Measurements from ENCODE around the gene SHISA2. TPM values are rescaled to one million over a fixed set of nuclear protein-coding genes. Genes with fewer than 3 reads are reported as not detected.

Gene SHISA2
- polyA plus RNA-seq, 1 experiment = 0.02 TPM

DNA sequence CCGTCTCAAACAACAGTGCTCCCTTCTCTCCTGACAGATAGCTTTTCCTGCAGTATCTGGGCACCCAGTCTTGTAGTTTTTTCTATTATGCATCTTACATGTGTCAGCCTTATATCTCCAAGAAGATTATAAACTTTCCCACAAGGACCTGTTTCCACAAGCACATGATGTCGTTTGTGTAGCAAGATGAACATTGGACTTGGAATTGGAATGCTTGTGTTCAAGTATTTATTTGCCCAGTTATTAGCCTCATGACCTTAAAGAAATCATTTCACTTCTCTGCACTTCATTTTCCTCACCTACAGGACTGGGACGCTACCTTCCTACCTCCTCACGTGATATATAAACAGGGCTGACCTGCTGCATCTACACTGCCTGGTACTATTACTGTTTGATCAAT lies 21.5 kb downstream of the SHISA2 start:
- TF ChIP-seq, protein P1, sequence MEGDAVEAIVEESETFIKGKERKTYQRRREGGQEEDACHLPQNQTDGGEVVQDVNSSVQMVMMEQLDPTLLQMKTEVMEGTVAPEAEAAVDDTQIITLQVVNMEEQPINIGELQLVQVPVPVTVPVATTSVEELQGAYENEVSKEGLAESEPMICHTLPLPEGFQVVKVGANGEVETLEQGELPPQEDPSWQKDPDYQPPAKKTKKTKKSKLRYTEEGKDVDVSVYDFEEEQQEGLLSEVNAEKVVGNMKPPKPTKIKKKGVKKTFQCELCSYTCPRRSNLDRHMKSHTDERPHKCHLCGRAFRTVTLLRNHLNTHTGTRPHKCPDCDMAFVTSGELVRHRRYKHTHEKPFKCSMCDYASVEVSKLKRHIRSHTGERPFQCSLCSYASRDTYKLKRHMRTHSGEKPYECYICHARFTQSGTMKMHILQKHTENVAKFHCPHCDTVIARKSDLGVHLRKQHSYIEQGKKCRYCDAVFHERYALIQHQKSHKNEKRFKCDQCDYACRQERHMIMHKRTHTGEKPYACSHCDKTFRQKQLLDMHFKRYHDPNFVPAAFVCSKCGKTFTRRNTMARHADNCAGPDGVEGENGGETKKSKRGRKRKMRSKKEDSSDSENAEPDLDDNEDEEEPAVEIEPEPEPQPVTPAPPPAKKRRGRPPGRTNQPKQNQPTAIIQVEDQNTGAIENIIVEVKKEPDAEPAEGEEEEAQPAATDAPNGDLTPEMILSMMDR (IDR thresholded peaks at IDR 0.05; ENCODE audit: low read depth, low read length) = no peak
- no peaks in the 10 kb centered on the region for H3K9me3 ChIP-seq (ENCODE audit: control insufficient read depth, insufficient read depth, low read length)
- ChIA-PET CTCF (no interaction called here), POLR2A (no interaction called here)
- DNase-seq (ENCODE audit: low read depth, low spot score) = no peak
- no peaks in the 10 kb centered on the region for H3K27me3 ChIP-seq (ENCODE audit: control insufficient read depth, insufficient read depth, low read length)
- no peak overlapping the region for H3K4me3 ChIP-seq (ENCODE audit: low read depth, low read length)
- H3K27ac ChIP-seq (ENCODE audit: low read depth, low read length) = no peak overlapping the region

DNA sequence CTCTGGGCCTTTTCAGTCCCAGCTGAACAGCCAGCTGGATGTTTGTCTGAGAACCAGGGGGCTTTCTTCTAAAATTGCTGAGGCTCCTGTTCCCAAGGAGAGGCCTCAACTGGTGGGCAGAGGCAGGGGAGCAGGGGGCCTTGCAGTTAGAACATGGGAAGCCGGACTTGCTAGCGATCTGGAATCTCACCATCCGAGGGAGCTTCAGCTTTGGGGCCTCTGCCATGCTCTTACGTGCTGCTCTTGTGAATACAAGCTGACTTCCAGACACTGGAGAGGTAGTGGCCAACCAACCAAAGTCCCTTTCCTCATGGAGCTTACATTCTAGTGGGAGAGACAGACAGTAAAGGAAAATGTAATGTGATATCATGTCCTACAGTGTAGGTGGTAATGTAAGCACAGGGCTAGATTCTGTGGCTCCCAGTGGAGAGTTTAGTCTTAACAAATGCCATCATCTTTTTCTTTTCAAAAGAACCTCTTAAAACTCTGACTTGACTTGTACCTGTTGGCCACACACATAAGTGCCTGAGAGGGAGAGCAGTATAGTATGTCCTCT lies 22.2 kb downstream of the SHISA2 start:
- no peaks in the 10 kb centered on the region for H3K9me3 ChIP-seq (ENCODE audit: control insufficient read depth, insufficient read depth, low read length)
- no peak overlapping the region for H3K4me3 ChIP-seq (ENCODE audit: low read depth, low read length)
- no peak for DNase-seq (ENCODE audit: low read depth, low spot score)
- ChIA-PET POLR2A (no interaction called here), CTCF (interaction anchor here (1.2 kb wide), 1 partner anchor 455 kb away, joined by 3 read pairs; no protein-coding TSS in a partner anchor)
- TF ChIP-seq, protein P1 (IDR thresholded peaks at IDR 0.05; ENCODE audit: low read depth, low read length) = no peak
- no peaks in the 10 kb centered on the region for H3K27me3 ChIP-seq (ENCODE audit: control insufficient read depth, insufficient read depth, low read length)
- no peak overlapping the region for H3K27ac ChIP-seq (ENCODE audit: low read depth, low read length)

DNA sequence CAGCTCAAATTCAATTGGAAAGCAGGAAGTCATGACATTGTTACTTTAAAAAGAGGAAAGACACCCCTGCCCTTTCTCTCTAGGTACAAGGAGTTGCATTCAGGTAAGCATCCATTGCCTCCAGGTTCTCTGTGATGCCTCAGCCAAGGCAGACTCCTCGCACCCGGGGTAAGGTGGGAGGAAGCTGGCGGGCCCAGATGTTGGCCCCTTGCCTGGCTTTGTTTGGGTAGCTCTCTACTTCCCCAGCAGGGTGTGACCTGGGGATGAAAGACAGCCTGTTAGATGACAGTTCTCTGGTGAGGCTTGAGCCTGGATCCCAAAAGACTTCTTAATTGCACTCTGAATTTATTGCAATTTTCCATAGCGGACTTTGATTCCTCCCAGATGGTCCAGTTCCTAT lies 25.6 kb downstream of the SHISA2 start:
- TF ChIP-seq, protein P1 (IDR thresholded peaks at IDR 0.05; ENCODE audit: low read depth, low read length) = no peak
- Histone ChIP-seq H3K27ac (ENCODE audit: low read depth, low read length) (no peak overlapping the region), H3K9me3 (ENCODE audit: control insufficient read depth, insufficient read depth, low read length) (no peaks in the 10 kb centered on the region), H3K4me3 (ENCODE audit: low read depth, low read length) (no peak overlapping the region), H3K27me3 (ENCODE audit: control insufficient read depth, insufficient read depth, low read length) (no peaks in the 10 kb centered on the region)
- no peak for DNase-seq (ENCODE audit: low read depth, low spot score)
- CTCF ChIA-PET = no interaction called here
- POLR2A ChIA-PET = no interaction called here

DNA sequence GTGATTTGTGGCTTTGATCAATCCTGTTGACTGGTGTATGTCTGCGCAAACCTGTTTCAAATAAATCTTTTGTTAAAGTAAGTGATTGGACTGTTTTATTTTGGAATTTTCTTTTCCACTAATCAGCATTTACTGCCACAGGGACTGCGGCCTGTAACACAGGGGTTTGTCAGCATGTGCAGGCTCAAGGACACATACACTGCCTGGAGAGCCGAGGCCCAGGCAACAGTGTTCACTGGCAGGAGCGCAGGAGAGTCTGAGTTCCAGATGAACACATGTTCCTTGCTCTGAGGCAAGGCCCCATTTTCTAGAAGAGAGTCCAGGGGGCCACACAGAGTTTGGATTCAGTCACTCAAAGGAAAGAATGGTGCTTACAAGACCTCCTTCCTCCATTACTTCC lies 26.0 kb downstream of the SHISA2 start:
- TF ChIP-seq, protein P1 (IDR thresholded peaks at IDR 0.05; ENCODE audit: low read depth, low read length) = no peak
- ChIA-PET CTCF (no interaction called here), POLR2A (no interaction called here)
- H3K27ac ChIP-seq (ENCODE audit: low read depth, low read length) = no peak overlapping the region
- H3K27me3 ChIP-seq (ENCODE audit: control insufficient read depth, insufficient read depth, low read length) = no peaks in the 10 kb centered on the region
- H3K4me3 ChIP-seq (ENCODE audit: low read depth, low read length) = no peak overlapping the region
- no peak for DNase-seq (ENCODE audit: low read depth, low spot score)
- H3K9me3 ChIP-seq (ENCODE audit: control insufficient read depth, insufficient read depth, low read length) = no peaks in the 10 kb centered on the region

DNA sequence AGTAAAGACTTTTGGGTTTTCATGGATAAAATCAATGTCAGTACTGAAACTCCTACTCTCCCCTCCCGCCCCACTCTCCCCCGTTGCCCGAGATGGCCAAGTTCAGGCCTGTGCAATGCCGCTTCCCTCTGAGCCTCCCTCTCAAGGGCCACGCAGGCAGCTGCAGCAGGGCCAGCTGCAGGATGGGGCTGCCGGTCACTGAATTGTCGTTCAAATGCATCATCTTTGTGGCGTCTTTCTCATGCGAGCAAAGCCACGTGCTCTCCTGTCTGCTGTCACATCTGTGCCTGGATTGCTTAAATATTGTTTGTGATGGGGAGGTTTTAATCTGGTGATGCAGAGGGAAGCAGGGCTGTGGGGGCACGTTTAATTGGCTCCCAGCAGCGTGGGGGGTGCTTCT lies 26.6 kb downstream of the SHISA2 start:
- Histone ChIP-seq H3K27ac (ENCODE audit: low read depth, low read length) (no peak overlapping the region), H3K27me3 (ENCODE audit: control insufficient read depth, insufficient read depth, low read length) (no peaks in the 10 kb centered on the region), H3K9me3 (ENCODE audit: control insufficient read depth, insufficient read depth, low read length) (no peaks in the 10 kb centered on the region), H3K4me3 (ENCODE audit: low read depth, low read length) (no peak overlapping the region)
- ChIA-PET POLR2A (no interaction called here), CTCF (no interaction called here)
- DNase-seq (ENCODE audit: low read depth, low spot score) = no peak
- TF ChIP-seq, protein P1 (IDR thresholded peaks at IDR 0.05; ENCODE audit: low read depth, low read length) = no peak
